Measurements from ENCODE around the gene CCDC171. TPM values are rescaled to one million over a fixed set of nuclear protein-coding genes. Genes with fewer than 3 reads are reported as not detected.

The CCDC171 gene
- total and polyA plus RNA-seq, 10 of the 15 experiments (the other 5 are each of a cell fraction or from before 2014, with no cell fraction given), result 1.00 to 7.2 (median 2.8) TPM

DNA sequence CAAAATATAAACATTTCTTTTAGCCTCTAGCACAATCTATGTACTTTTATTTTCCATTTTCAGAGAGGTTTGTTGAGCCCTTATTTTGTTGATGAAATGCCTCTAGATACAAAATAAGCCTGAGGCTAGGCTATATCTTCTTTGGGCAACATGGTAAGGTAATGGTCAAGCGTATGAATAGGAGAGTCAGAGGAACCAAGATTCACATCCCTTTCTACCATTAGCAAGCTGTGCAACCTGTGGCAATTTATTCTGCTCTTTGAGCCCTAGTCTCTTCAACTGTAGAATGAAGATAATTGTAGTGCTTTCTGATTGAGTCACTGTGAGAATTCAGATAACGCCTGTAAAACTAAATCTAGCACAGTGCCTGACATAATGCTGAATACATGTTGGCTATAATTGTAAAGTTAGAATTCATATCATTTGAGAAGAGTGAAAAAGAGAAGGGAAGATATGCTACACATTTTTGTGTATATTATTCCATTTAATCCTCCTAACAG lies 412.5 kb downstream of the CCDC171 start (continued):
- TF ChIP-seq, protein P1, sequence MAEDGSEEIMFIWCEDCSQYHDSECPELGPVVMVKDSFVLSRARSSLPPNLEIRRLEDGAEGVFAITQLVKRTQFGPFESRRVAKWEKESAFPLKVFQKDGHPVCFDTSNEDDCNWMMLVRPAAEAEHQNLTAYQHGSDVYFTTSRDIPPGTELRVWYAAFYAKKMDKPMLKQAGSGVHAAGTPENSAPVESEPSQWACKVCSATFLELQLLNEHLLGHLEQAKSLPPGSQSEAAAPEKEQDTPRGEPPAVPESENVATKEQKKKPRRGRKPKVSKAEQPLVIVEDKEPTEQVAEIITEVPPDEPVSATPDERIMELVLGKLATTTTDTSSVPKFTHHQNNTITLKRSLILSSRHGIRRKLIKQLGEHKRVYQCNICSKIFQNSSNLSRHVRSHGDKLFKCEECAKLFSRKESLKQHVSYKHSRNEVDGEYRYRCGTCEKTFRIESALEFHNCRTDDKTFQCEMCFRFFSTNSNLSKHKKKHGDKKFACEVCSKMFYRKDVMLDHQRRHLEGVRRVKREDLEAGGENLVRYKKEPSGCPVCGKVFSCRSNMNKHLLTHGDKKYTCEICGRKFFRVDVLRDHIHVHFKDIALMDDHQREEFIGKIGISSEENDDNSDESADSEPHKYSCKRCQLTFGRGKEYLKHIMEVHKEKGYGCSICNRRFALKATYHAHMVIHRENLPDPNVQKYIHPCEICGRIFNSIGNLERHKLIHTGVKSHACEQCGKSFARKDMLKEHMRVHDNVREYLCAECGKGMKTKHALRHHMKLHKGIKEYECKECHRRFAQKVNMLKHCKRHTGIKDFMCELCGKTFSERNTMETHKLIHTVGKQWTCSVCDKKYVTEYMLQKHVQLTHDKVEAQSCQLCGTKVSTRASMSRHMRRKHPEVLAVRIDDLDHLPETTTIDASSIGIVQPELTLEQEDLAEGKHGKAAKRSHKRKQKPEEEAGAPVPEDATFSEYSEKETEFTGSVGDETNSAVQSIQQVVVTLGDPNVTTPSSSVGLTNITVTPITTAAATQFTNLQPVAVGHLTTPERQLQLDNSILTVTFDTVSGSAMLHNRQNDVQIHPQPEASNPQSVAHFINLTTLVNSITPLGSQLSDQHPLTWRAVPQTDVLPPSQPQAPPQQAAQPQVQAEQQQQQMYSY (CRISPR knock-in tag; IDR thresholded peaks at IDR 0.05), result no peak
- TF ChIP-seq CREB1 (IDR thresholded peaks at IDR 0.05; ENCODE audit: low read depth), result no peak
- no peak for TF ChIP-seq ZNF384 (IDR thresholded peaks at IDR 0.05; ENCODE audit: borderline replicate concordance, low read depth, low read length)

DNA sequence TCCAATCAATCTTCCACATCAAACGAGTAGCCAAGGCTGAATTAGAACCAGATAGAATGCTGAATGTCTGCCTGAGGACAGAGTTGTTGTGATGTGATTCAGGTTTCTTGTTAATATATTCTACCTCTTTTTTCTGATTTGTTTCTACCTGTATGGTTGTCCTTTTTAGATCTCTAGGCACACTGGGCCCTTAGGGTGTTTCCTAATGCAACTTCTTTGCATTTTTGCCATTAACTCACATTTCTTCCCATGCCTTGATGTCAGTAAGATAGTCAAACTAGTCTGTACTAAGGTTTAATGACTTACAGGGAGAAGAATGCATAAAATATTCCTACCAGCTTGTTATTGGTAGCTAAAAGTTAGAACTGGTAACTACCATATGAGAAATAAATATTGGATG lies 413.6 kb downstream of the CCDC171 start:
- H3K79me2 ChIP-seq (ENCODE audit: control insufficient read depth, insufficient read depth, low read length), result no peaks in the 10 kb centered on the region
- BruUV-seq (replicated peaks), result no TSS peak
- no peaks in the 10 kb centered on the region for H3K27me3 ChIP-seq (replicated peaks in 1 of 2; ENCODE audit: control insufficient read depth in 2 of 2, insufficient read depth in 2 of 2, low read length in 1 of 2)
- POLR2A ChIA-PET, result no interaction called here
- RAD21 ChIA-PET (ENCODE audit: unreplicated experiment), result no interaction called here
- no peak overlapping the region for H3K4me2 ChIP-seq (ENCODE audit: control insufficient read depth, insufficient read depth)
- FAIRE-seq (no peak), DNase-seq (ENCODE audit: low read depth, low spot score) (no peak), ATAC-seq (no peak)
- H3K27ac ChIP-seq (ENCODE audit: control insufficient read depth, insufficient read depth), result no peak overlapping the region
- in situ Hi-C loops (cut with MboI), result no loop called here
- CTCF ChIA-PET, result no interaction called here
- H3K4me1 ChIP-seq (ENCODE audit: control insufficient read depth, insufficient read depth, low read length), result no peaks in the 10 kb centered on the region
- H3K9me3 ChIP-seq (replicated peaks; ENCODE audit: control insufficient read depth, insufficient read depth, low read length), result no peaks in the 10 kb centered on the region
- H3K4me3 ChIP-seq, result no peak overlapping the region
- H4K20me1 ChIP-seq (ENCODE audit: control insufficient read depth, insufficient read depth), result no peaks in the 10 kb centered on the region
- H2AFZ ChIP-seq (ENCODE audit: control insufficient read depth, low read depth, low read length), result no peak overlapping the region
- intact Hi-C loops (cut with micrococcal nuclease; ENCODE audit: unreplicated experiment), result no loop called here
- H3K36me3 ChIP-seq (ENCODE audit: control insufficient read depth in 2 of 2, insufficient read depth in 2 of 2, low read length in 1 of 2), result no peaks in the 10 kb centered on the region
- no peak overlapping the region for H3K9ac ChIP-seq (ENCODE audit: control insufficient read depth, insufficient read depth, low read length)
- 0% methylated on average over 1 of the region's 1 CpG for WGBS (ENCODE audit: insufficient coverage, insufficient replicate concordance, low lambda C conversion rate, missing lambda C conversion rate)
- SMC1A ChIA-PET (ENCODE audit: uncharacterized antibody, unreplicated experiment), result no interaction called here
- TF ChIP-seq RBBP5 (conservative IDR thresholded peaks at IDR 0.05), result no peak
- no peak for TF ChIP-seq MTA2 (IDR thresholded peaks at IDR 0.05; ENCODE audit: low read depth)
- no peak for TF ChIP-seq BCL11A (IDR thresholded peaks at IDR 0.05; ENCODE audit: low read depth, low read length)
- TF ChIP-seq GABPA (IDR thresholded peaks at IDR 0.05; ENCODE audit: low read depth), result no peak
- no peak for TF ChIP-seq HCFC1 (IDR thresholded peaks at IDR 0.05; ENCODE audit: low read length)
- TF ChIP-seq ATF7 (IDR thresholded peaks at IDR 0.05; ENCODE audit: low read depth), result no peak
- TF ChIP-seq YY1 (IDR thresholded peaks at IDR 0.05; ENCODE audit: low read depth, low read length), result no peak
- TF ChIP-seq, protein P2, sequence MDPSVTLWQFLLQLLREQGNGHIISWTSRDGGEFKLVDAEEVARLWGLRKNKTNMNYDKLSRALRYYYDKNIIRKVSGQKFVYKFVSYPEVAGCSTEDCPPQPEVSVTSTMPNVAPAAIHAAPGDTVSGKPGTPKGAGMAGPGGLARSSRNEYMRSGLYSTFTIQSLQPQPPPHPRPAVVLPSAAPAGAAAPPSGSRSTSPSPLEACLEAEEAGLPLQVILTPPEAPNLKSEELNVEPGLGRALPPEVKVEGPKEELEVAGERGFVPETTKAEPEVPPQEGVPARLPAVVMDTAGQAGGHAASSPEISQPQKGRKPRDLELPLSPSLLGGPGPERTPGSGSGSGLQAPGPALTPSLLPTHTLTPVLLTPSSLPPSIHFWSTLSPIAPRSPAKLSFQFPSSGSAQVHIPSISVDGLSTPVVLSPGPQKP (IDR thresholded peaks at IDR 0.05; ENCODE audit: low read depth, low read length), result no peak
- TF ChIP-seq, protein P3, sequence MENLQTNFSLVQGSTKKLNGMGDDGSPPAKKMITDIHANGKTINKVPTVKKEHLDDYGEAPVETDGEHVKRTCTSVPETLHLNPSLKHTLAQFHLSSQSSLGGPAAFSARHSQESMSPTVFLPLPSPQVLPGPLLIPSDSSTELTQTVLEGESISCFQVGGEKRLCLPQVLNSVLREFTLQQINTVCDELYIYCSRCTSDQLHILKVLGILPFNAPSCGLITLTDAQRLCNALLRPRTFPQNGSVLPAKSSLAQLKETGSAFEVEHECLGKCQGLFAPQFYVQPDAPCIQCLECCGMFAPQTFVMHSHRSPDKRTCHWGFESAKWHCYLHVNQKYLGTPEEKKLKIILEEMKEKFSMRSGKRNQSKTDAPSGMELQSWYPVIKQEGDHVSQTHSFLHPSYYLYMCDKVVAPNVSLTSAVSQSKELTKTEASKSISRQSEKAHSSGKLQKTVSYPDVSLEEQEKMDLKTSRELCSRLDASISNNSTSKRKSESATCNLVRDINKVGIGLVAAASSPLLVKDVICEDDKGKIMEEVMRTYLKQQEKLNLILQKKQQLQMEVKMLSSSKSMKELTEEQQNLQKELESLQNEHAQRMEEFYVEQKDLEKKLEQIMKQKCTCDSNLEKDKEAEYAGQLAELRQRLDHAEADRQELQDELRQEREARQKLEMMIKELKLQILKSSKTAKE (IDR thresholded peaks at IDR 0.05; ENCODE audit: low read depth, poor library complexity, severe bottlenecking), result no peak
- TF ChIP-seq SPI1 (IDR thresholded peaks at IDR 0.05; ENCODE audit: borderline replicate concordance, insufficient read depth, low read depth, low read length), result no peak
- TF ChIP-seq, protein P4, sequence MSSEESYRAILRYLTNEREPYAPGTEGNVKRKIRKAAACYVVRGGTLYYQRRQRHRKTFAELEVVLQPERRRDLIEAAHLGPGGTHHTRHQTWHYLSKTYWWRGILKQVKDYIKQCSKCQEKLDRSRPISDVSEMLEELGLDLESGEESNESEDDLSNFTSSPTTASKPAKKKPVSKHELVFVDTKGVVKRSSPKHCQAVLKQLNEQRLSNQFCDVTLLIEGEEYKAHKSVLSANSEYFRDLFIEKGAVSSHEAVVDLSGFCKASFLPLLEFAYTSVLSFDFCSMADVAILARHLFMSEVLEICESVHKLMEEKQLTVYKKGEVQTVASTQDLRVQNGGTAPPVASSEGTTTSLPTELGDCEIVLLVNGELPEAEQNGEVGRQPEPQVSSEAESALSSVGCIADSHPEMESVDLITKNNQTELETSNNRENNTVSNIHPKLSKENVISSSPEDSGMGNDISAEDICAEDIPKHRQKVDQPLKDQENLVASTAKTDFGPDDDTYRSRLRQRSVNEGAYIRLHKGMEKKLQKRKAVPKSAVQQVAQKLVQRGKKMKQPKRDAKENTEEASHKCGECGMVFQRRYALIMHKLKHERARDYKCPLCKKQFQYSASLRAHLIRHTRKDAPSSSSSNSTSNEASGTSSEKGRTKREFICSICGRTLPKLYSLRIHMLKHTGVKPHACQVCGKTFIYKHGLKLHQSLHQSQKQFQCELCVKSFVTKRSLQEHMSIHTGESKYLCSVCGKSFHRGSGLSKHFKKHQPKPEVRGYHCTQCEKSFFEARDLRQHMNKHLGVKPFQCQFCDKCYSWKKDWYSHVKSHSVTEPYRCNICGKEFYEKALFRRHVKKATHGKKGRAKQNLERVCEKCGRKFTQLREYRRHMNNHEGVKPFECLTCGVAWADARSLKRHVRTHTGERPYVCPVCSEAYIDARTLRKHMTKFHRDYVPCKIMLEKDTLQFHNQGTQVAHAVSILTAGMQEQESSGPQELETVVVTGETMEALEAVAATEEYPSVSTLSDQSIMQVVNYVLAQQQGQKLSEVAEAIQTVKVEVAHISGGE (CRISPR knock-in tag; IDR thresholded peaks at IDR 0.05), result no peak

Measured in GM12878 (cell line).